Endodermal cell (in vitro differentiated cells): Measurements from ENCODE around the gene DGCR6L. TPM values are rescaled to one million over a fixed set of nuclear protein-coding genes. Genes with fewer than 3 reads are reported as not detected.
"Not testable (repeated sequence)": the region's sequence is repeated elsewhere in the genome, so short reads cannot be mapped to it uniquely, and the experiment has no call there.

ENCODE experiments used
- DNase-seq: peaks from one replicate; pipeline ENCODE4 v3.0.0-alpha.2; 2017
- H3K27ac ChIP-seq: 2 replicates; pipeline ENCODE4 v1.5.1; 2013; ENCODE audit warnings: mild to moderate bottlenecking, low read depth, low read length, moderate library complexity
- H3K27me3 ChIP-seq: 2 replicates; pipeline ENCODE4 v1.6.1; 2013; ENCODE audit warnings: mild to moderate bottlenecking, low read length, moderate library complexity; ENCODE audit not compliant: insufficient read depth, control insufficient read depth, poor library complexity, severe bottlenecking
- H3K36me3 ChIP-seq: 2 replicates; pipeline ENCODE4 v1.7.0; 2013; ENCODE audit warnings: mild to moderate bottlenecking, low read length, moderate library complexity; ENCODE audit not compliant: control insufficient read depth, insufficient read depth
- H3K4me1 ChIP-seq: one replicate; pipeline ENCODE4 v1.7.0; 2013; ENCODE audit warnings: low read length; ENCODE audit not compliant: control insufficient read depth, insufficient read depth
- H3K4me3 ChIP-seq: 2 replicates; pipeline ENCODE4 v1.5.1; 2013; ENCODE audit warnings: mild to moderate bottlenecking, low read length, moderate library complexity
- H3K9ac ChIP-seq: 2 replicates; pipeline ENCODE4 v1.6.1; 2013; ENCODE audit warnings: mild to moderate bottlenecking, low read length, moderate library complexity; ENCODE audit not compliant: poor library complexity, severe bottlenecking; ENCODE audit errors: extremely low read depth
- H3K9me3 ChIP-seq: 2 replicates; pipeline ENCODE4 v1.6.1; 2013; ENCODE audit warnings: mild to moderate bottlenecking, low read length, moderate library complexity; ENCODE audit not compliant: control insufficient read depth
- H3K27ac Mint-ChIP-seq: 2 replicates; pipeline ENCODE4 v1.8.0; 2020; ENCODE audit warnings: mixed read lengths
- H3K27me3 Mint-ChIP-seq: 2 replicates; pipeline ENCODE4 v1.8.0; 2021; ENCODE audit warnings: mild to moderate bottlenecking, mixed read lengths; ENCODE audit not compliant: insufficient read depth
- H3K36me3 Mint-ChIP-seq: 2 replicates; pipeline ENCODE4 v1.8.0; 2020; ENCODE audit warnings: low read depth, mixed read lengths
- H3K4me1 Mint-ChIP-seq: 2 replicates; pipeline ENCODE4 v1.8.0; 2020; ENCODE audit warnings: mixed read lengths
- H3K4me3 Mint-ChIP-seq: 2 replicates; pipeline ENCODE4 v1.8.0; 2020; ENCODE audit warnings: mild to moderate bottlenecking, moderate library complexity, mixed read lengths
- H3K9me3 Mint-ChIP-seq: 2 replicates; pipeline ENCODE4 v1.8.0; 2020; ENCODE audit warnings: mild to moderate bottlenecking, mixed read lengths
- WGBS, 2 experiments: methylation state at CpG; one replicate each; pipeline versions ENCODE4 v1.1.5 to v1.1.7; 2013; ENCODE audit warnings: missing lambda C conversion rate in 2 of 2, mixed read lengths in 1 of 2; ENCODE audit not compliant: insufficient coverage in 1 of 2, insufficient read length in 1 of 2; 5-methylcytosine and 5-hydroxymethylcytosine counted together
- total RNA-seq, 2 donors: library from RNA; stranded (reverse); fragmentation: NEBNext Ultra II Directional in 1 of 2; extraction: Animal tissue kit (Norgen Biotek cat#: 25700) in 1 of 2; gene quantifications; 2 replicates in 1 of 2; 3 replicates in 1 of 2; pipeline ENCODE4 v1.2.1, GENCODE V29; 2021
- TF ChIP-seq, protein P1 (sequence below): fragments of 200-600 bp; sonication (generic); conservative IDR thresholded peaks from 2 replicates; pipeline ENCODE4 v1.5.0; 2021; ENCODE audit warnings: antibody characterized with exemption, mild to moderate bottlenecking

The DGCR6L gene
- total RNA-seq, 2 donors from 2014 or later: 51.3 to 53.7 TPM

DNA sequence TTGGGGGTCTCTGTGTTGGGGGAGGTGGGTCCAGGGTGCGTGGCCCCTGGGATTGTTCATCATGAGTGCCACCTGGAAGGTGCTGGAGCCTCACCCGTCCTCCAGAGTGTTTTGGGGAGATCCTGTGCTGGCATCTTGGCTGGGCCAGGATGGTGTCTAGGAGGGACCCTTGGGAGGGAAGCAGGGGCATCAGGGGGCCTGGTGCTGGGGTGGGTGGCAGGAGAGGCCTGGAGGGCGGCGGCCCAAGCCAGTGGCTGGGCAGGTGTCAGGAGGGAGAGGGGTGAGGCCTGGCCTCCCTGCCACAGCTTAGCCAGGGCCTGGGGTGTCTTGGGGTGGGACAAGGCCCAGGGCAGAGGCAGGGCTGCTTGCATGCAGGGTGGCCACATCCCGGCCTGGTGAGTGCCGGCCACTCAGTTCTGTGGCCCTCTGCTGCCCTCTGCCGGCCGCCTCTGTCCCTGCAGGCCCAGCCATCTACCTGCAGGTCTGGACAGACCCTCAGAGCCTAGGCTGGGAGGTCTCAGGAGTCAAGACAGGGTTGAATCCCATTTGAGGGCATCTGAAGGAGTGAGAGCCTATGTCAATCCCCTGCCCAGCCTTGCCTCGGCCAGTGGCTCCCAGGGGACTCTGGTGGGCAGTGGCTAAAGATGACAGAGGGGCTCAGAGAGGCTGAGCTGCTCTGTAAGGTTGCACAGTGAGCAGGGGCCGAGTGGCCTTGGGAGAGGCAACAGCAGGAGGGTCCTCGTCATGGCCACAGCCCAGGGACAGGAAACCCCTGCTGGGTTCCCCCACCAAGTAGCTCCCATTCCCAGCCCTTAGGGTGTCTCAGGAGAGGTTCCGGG is 34.2 kb downstream of the DGCR6L start:
- H3K9me3 Mint-ChIP-seq, H3K4me3 ChIP-seq, H3K27me3 Mint-ChIP-seq, H3K9ac ChIP-seq, H3K36me3 Mint-ChIP-seq, H3K9me3 ChIP-seq, H3K27ac ChIP-seq, H3K27ac Mint-ChIP-seq, H3K4me1 ChIP-seq, H3K27me3 ChIP-seq, H3K4me3 Mint-ChIP-seq, H3K4me1 Mint-ChIP-seq, H3K36me3 ChIP-seq: not testable (repeated sequence)
- peak; percentile 95 for DNase-seq
- 17 to 24% methylated on average over 1 to 9 of the region's 12 CpGs for WGBS, 2 experiments
- TF ChIP-seq, protein P1, sequence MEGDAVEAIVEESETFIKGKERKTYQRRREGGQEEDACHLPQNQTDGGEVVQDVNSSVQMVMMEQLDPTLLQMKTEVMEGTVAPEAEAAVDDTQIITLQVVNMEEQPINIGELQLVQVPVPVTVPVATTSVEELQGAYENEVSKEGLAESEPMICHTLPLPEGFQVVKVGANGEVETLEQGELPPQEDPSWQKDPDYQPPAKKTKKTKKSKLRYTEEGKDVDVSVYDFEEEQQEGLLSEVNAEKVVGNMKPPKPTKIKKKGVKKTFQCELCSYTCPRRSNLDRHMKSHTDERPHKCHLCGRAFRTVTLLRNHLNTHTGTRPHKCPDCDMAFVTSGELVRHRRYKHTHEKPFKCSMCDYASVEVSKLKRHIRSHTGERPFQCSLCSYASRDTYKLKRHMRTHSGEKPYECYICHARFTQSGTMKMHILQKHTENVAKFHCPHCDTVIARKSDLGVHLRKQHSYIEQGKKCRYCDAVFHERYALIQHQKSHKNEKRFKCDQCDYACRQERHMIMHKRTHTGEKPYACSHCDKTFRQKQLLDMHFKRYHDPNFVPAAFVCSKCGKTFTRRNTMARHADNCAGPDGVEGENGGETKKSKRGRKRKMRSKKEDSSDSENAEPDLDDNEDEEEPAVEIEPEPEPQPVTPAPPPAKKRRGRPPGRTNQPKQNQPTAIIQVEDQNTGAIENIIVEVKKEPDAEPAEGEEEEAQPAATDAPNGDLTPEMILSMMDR: peak; percentile 86

DNA sequence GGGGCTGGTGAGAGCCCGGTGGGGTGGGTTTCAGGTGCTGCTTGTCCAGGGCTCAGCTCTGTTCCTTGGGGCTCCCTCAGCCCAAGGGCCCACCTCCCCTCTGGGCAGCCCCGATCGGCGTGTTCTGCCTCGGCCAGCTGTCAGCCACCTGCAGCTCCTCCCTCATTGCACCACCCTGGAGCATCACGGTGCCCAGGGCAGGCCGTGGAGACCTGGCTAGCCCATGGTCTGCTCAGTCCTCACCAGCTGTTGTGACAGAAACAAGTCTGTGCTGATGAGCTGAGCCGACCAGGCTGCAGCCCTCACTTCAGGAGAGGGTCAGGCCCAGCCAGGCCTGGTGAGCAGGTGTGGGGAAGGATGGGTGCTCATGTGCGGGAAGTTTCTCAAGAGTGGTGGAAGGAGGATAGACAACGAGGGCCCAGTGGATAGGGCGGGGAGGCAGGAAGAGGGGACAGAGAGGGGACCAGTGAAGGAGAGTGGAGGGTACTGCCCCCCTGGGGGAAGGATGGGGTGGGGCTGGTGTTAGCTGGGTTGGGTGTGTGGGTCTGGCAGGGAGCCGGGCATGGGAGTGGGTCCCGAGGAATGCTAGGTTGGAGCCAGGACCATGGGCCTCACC is 35.3 kb downstream of the DGCR6L start:
- Histone ChIP-seq H3K27ac (no peak overlapping the region), H3K36me3 (no peaks in the 10 kb centered on the region), H3K4me3 (no peak overlapping the region), H3K9ac (no peak overlapping the region), H3K4me1 (peaks cover 5% of the 10 kb centered on the region), H3K27me3 (no peaks in the 10 kb centered on the region), H3K9me3 (no peaks in the 10 kb centered on the region)
- no peaks in the 10 kb centered on the region for H3K36me3 Mint-ChIP-seq
- no peaks in the 10 kb centered on the region for H3K27me3 Mint-ChIP-seq
- no peak for DNase-seq
- H3K4me3 Mint-ChIP-seq: no peak overlapping the region
- WGBS, 2 experiments: 88 to 98% methylated on average over 7 to 13 of the region's 13 CpGs
- H3K4me1 Mint-ChIP-seq: no peaks in the 10 kb centered on the region
- H3K9me3 Mint-ChIP-seq: no peaks in the 10 kb centered on the region
- TF ChIP-seq, protein P1: no peak
- H3K27ac Mint-ChIP-seq: no peak overlapping the region

DNA sequence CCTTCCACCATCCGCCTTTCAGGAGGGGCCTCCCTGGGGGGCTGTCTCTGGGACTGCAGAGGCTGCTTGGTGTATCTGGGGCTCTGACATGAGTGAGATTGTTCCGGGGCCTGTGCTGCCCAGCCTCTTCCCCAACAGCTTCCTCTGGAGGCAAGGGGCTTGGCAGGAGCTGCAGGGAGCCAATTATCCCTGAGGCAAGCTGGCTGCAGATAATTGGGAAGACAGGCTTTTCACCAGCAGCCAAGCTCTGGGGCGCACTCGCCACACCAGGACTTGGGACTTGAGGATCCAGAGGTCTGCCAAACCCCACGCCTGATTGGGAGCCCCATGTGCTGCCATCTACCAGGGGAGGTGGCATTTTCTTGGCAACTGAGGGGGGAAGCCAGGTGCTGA is 36.2 kb downstream of the DGCR6L start:
- peaks cover 5% of the 10 kb centered on the region for H3K4me1 ChIP-seq
- no peak overlapping the region for H3K27ac ChIP-seq
- WGBS, 2 experiments: 74 to 83% methylated on average over 3 to 5 of the region's 5 CpGs
- H3K36me3 ChIP-seq: no peaks in the 10 kb centered on the region
- Mint-ChIP-seq H3K27ac (no peak overlapping the region), H3K4me3 (no peak overlapping the region), H3K27me3 (no peaks in the 10 kb centered on the region), H3K4me1 (no peaks in the 10 kb centered on the region), H3K9me3 (no peaks in the 10 kb centered on the region), H3K36me3 (no peaks in the 10 kb centered on the region)
- TF ChIP-seq, protein P1: no peak
- no peaks in the 10 kb centered on the region for H3K9me3 ChIP-seq
- H3K4me3 ChIP-seq: no peak overlapping the region
- no peak overlapping the region for H3K9ac ChIP-seq
- DNase-seq: no peak
- no peaks in the 10 kb centered on the region for H3K27me3 ChIP-seq
